GM04504 (cell line): ENCODE results near the gene SLX4IP.

Experiments used
- DNase-seq: peaks from one replicate; pipeline ENCODE4 v3.0.0-alpha.2; 2012; ENCODE audit warnings: low read depth

The SLX4IP gene

DNA sequence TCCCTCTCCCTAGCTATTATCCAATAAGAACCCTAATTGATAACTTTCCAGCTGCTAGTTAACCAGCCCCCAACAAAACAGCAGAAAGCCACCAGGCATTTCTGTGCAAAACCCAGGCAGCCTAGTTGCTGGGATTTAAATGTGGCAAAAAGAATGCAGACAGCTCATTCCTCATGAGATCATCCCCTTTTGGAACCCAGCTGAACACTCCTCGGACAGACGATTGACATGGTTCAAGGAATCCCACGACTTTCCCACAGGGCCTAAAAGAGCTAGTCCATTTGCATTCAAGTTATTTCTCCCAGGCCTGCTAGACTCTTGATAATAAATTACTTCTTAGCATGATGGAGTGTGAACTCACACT, 214.7 kb downstream of the SLX4IP start:
- DNase-seq, result no peak

GRCh38 chr20:10651227-10651990, 216.3 kb downstream of the SLX4IP start:
- DNase-seq, result no peak

DNA sequence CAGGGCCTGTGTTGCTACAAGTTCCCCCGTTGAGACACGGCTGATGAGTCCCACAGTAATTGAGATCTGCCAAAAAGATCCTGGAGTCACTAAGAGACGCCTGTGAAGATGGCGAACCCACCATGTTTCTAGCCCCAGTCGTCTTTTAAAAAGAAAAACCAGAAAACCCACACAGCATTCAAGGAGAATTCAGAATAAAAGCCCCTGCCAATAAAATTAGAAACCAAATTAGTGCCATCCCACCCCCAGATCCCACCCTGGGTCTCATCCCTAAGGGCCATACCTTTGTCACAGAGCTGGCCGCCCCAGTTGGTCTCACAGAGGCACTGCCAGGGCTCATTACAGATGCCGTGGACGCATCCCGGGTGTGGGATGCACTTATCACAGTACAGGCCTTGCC, 217.1 kb downstream of the SLX4IP start:
- no peak for DNase-seq

GRCh38 chr20:10652660-10653261, 217.7 kb downstream of the SLX4IP start:
- no peak for DNase-seq

DNA sequence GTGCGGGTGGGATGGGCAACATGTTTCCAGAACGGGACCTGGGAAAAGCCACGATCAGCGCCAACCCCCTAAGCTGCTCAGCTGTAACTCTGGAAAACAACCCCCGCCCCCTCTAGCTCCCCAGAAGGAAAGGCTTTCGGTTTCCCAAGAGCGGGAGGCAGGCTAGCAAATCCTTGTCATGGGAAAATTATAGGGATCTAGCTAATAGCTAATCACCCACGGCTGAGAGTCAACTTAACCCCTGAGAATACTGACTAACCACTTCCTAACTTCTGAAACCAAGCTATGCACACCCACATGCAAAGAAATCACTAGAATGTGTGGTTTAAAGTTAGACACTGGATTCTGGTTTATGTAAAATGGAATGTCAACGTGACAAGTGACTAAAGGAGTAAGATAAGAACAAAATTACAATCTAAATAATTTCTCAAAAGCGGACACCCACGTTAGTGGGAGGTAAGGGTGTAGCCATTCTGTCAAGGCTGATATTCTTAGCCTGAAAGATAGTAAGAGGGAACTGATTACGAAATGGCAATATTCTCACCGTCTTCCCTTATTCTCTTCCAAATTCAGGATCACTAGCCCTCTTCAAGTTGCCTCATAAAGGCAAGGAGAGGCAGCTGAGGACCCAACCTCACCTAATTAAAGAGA, 218.6 kb downstream of the SLX4IP start:
- peak; percentile 51 for DNase-seq

- DNase-seq, result no peak
Observed at GRCh38 chr20:10654250-10654610, 219.1 kb downstream of the SLX4IP start.

GRCh38 chr20:10654630-10655029, 219.5 kb downstream of the SLX4IP start:
- DNase-seq, result no peak

- DNase-seq, result no peak
Observed at GRCh38 chr20:10655720-10656669, 220.9 kb downstream of the SLX4IP start.

GRCh38 chr20:10657453-10657852, 222.3 kb downstream of the SLX4IP start:
- DNase-seq, result no peak

GRCh38 chr20:10658051-10658823, 223.1 kb downstream of the SLX4IP start:
- DNase-seq, result no peak

DNA sequence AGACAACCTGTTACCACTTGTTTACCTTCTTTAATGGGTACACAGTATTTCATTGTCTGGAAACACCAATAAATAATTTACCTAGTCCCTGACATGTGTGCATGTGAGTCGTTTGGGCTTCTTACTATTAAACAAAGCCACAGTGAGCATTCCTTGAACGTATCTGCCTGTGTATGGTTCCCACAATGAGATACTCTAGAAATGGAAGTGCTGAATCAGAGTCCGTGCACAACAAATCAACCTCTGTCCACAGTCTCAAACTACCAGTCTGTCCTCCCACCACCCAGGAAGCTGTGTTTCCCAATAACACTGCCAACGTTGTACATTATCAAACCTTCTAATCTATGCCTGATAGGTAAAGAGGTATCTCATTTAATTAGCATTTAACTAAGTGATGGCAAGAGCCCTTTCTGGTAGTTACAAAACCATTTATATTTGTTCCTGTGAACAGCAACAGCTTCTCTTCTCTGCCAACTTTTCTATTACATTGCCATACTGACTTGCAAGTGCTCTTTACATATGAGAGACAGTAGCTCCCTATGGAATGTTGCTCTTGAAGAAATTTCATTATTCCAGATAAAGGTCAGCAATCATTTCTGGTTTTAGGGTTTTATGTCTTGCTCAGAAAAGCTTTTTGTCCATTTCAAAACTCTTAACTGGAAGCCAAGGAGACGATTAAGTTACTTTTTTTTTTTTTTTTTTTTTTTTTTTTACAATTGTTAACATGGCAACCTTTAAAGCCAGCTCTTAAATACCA, 223.9 kb downstream of the SLX4IP start:
- DNase-seq, result no peak

DNA sequence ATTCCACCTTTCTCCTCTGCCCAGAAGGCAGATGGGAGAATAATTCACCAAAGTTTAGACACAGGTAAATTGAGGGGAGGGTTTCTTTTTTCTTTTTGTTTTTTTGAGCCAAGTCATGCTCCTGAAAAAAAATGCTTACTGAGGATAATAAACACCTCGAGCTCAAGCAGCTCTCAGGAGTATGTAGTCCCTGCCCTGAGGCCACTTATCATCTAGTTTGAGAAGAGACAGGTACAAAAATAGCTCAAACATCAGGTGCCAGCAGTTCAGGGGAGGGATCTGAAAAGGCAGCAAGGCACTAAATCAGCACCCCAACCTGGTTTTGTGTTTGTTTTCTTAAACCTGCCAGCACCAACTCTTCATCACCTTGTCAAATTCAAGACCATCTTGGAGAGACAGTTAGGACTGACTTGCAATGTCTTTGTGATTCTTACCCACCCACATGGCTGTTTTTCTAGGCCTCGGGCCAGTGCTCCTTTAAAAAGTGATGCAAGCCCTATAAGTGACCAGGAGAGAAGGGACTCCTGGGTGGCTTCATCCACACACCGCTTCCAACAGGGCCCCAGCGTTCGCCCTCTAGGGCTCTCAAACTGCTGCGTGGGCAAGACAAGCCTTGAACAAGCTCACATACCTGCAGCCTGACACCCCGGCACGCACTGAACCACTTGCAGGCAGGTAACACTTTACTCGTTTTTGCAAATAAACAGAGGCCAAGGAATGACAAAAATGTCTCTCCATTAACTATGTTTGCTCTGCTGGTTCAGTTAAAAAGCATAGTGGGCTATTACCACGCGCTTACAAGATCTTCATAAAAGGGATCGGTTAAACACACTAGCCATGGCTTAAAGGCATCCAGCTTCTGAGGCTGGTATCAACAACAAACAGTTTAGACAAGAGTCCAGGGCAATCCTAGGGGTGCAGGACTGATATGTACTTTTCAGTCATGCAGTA, 224.8 kb downstream of the SLX4IP start:
- DNase-seq, result no peak

- DNase-seq, result no peak
Observed at GRCh38 chr20:10660661-10661060, 225.6 kb downstream of the SLX4IP start.

DNA sequence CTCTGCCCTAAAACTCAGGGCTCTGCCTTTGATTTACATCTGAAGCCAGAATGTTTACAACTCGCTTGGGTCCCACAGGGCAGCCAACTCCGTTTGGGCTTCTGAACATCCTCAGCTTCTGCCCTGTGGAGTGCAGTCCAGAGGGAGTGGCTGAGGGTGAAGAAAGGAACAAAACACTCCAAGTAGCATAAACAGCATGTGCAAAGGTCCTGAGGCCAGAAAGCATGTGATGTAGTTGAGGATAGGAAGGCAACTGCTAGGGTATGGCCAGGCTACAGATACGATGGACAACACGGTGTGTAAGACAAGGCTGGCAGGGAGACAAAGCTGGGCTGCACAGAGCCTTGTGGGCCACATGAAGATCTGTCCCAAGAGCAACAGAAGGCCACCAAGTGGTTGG, 226.2 kb downstream of the SLX4IP start:
- no peak for DNase-seq

DNA sequence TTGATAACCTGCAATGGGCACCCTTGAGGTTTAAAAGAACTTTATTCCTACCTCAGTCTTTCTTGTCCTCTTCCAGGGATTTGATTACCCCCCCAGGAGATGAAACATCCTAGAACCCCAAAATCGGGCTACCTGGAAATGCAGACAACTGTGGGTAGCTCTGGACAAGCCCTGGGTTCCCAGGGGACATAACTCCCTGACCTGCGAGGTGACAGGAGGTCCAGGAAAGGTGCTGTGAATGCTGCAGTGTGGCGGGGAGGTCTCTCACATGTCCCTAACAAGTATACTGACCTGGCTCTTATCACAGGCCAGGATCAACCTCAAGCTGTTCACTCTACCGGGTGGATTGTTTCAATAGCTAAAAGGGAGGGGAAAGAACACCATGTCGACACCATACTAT, 227.0 kb downstream of the SLX4IP start:
- no peak for DNase-seq

- no peak for DNase-seq
Observed at GRCh38 chr20:10662661-10663458, 227.8 kb downstream of the SLX4IP start.

- no peak for DNase-seq
Observed at GRCh38 chr20:10663756-10664155, 228.7 kb downstream of the SLX4IP start.

- DNase-seq, result no peak
Observed at GRCh38 chr20:10665027-10665561, 230.0 kb downstream of the SLX4IP start.

DNA sequence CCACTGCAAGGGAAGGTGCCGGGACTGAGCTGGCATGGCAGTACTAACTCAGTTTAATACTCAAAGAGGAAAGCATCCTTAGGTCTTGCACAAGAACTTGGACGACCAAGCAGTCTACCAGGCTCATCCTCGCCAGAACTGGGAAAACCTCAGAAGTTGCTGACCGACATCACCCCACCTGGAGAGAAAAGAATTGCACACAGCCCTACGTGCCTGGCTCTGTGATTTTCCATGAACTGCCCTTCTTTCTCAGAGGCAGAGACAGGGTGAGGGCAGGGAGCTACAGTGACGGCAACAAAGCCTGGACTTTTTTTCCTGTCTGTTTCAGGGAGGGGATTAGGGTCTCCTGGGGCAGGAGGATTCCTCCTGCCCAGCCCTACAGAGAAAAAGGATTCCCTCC, 230.7 kb downstream of the SLX4IP start:
- no peak for DNase-seq
